Activated gamma-delta T cell treated with anti-CD3 and anti-CD28 coated beads, Interleukin-2, amount 50 U/mL, for 16 hours (primary cell): ENCODE results near the gene MICAL3.
A peak's percentile ranks its signal among the peaks of the same experiment; 100 is the strongest.

Experiments
- DNase-seq: peaks from one replicate; pipeline ENCODE4 v3.0.0-alpha.2; 2020; ENCODE audit warnings: low read depth

Gene MICAL3

GRCh38 chr22:17844150-17844549 lies 180.2 kb downstream of the MICAL3 start:
- no peak for DNase-seq

- DNase-seq = no peak
Measured at GRCh38 chr22:17842386-17842785, 182.0 kb downstream of the MICAL3 start.

- DNase-seq = no peak
Measured at GRCh38 chr22:17841836-17842235, 182.5 kb downstream of the MICAL3 start.

GRCh38 chr22:17838180-17838865 lies 186.0 kb downstream of the MICAL3 start:
- no peak for DNase-seq

- DNase-seq = no peak
Measured at GRCh38 chr22:17836992-17837742, 187.2 kb downstream of the MICAL3 start.

GRCh38 chr22:17835256-17835655 lies 189.1 kb downstream of the MICAL3 start:
- no peak for DNase-seq

- no peak for DNase-seq
Measured at GRCh38 chr22:17833489-17833888, 190.9 kb downstream of the MICAL3 start.

- DNase-seq = no peak
Measured at GRCh38 chr22:17832665-17833064, 191.7 kb downstream of the MICAL3 start.

GRCh38 chr22:17831501-17832251 lies 192.7 kb downstream of the MICAL3 start:
- DNase-seq = no peak

- peak; percentile 72 for DNase-seq
Measured at GRCh38 chr22:17830043-17830961, 194.1 kb downstream of the MICAL3 start.

- DNase-seq = no peak
Measured at GRCh38 chr22:17829695-17830042, 194.7 kb downstream of the MICAL3 start.

GRCh38 chr22:17828502-17829080 lies 195.8 kb downstream of the MICAL3 start:
- no peak for DNase-seq

GRCh38 chr22:17827466-17827865 lies 196.9 kb downstream of the MICAL3 start:
- no peak for DNase-seq

- DNase-seq = no peak
Measured at GRCh38 chr22:17825876-17826550, 198.3 kb downstream of the MICAL3 start.

GRCh38 chr22:17824457-17824856 lies 199.9 kb downstream of the MICAL3 start:
- no peak for DNase-seq

GRCh38 chr22:17823964-17824363 lies 200.4 kb downstream of the MICAL3 start:
- DNase-seq = no peak

- DNase-seq = no peak
Measured at GRCh38 chr22:17823226-17823625, 201.1 kb downstream of the MICAL3 start.

- no peak for DNase-seq
Measured at GRCh38 chr22:17822087-17822486, 202.3 kb downstream of the MICAL3 start.

- DNase-seq = no peak
Measured at GRCh38 chr22:17820879-17821439, 203.4 kb downstream of the MICAL3 start.

GRCh38 chr22:17818649-17819048 lies 205.7 kb downstream of the MICAL3 start:
- DNase-seq = no peak

GRCh38 chr22:17818180-17818579 lies 206.2 kb downstream of the MICAL3 start:
- no peak for DNase-seq
